ENCODE measurements around the gene PLIN4. TPM values are rescaled to one million over a fixed set of nuclear protein-coding genes. Genes with fewer than 3 reads are reported as not detected.

The PLIN4 gene
- total RNA-seq, 2 donors from 2014 or later, result not detected

- Mint-ChIP-seq H3K4me1 (no peaks in the 10 kb centered on the region), H3K36me3 (ENCODE audit: low read depth) (no peaks in the 10 kb centered on the region), H3K4me3 (no peak overlapping the region), H3K27ac (no peak overlapping the region), H3K27me3 (peaks cover 8% of the 10 kb centered on the region)
- no peaks in the 10 kb centered on the region for H3K9me3 ChIP-seq (ENCODE audit: control insufficient read depth, low read length, poor library complexity, severe bottlenecking)
- DNase-seq (no peak), ATAC-seq (no peak)
These were observed 7.3 kb upstream of the PLIN4 start for GRCh38 chr19:4525563-4526002.

DNA sequence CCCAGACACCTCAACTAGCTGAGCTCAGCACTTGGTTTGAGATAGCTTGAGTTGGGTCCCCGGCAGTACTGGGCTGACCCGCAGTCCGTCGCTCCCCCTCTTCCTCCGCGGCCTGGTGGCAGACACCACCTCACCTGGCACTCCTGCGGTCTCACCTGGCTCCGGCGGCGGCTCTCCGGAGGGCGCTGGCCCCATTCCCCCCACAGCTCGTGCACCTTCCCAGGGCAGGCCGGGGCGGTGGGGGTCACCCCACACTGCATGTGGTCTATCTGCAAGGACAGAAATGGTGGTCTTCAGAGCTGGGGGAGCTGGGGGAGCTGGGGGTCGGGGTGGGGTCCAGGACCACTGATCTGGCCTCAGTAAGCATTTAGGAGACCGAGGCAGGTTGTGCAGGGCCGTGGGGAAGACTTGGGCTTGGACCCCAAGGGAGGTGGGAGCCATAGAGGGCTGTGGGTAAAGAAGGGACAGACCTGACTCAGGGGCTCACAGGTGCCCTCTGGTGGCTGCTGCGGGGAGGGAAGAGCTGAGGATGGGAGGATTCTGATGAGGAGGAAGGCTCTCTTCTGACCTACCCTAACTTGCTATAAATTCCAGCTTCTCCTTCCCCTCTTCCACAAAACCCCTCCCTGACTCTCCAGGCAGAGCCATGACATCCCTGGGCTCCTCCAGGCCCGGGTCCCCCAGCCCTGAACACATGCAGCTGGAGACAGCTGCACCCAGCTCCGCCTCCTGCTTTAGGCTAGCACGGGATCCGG, 6.7 kb upstream of the PLIN4 start:
- DNase-seq (peak; percentile 40 to 64 (median 44)), ATAC-seq (peak; percentile 71)
- Mint-ChIP-seq H3K27ac (no peak overlapping the region), H3K36me3 (ENCODE audit: low read depth) (no peaks in the 10 kb centered on the region), H3K4me1 (no peaks in the 10 kb centered on the region), H3K4me3 (no peak overlapping the region), H3K27me3 (peaks cover 8% of the 10 kb centered on the region)
- H3K9me3 ChIP-seq (ENCODE audit: control insufficient read depth, low read length, poor library complexity, severe bottlenecking), result no peaks in the 10 kb centered on the region

GRCh38 chr19:4523306-4524110, 5.2 kb upstream of the PLIN4 start:
- DNase-seq (no peak), ATAC-seq (no peak)
- no peak overlapping the region for H3K4me3 Mint-ChIP-seq
- H3K9me3 ChIP-seq (ENCODE audit: control insufficient read depth, low read length, poor library complexity, severe bottlenecking), result no peaks in the 10 kb centered on the region
- no peak overlapping the region for H3K27ac Mint-ChIP-seq
- no peaks in the 10 kb centered on the region for H3K36me3 Mint-ChIP-seq (ENCODE audit: low read depth)
- no peaks in the 10 kb centered on the region for H3K4me1 Mint-ChIP-seq
- H3K27me3 Mint-ChIP-seq, result peaks cover 8% of the 10 kb centered on the region

DNA sequence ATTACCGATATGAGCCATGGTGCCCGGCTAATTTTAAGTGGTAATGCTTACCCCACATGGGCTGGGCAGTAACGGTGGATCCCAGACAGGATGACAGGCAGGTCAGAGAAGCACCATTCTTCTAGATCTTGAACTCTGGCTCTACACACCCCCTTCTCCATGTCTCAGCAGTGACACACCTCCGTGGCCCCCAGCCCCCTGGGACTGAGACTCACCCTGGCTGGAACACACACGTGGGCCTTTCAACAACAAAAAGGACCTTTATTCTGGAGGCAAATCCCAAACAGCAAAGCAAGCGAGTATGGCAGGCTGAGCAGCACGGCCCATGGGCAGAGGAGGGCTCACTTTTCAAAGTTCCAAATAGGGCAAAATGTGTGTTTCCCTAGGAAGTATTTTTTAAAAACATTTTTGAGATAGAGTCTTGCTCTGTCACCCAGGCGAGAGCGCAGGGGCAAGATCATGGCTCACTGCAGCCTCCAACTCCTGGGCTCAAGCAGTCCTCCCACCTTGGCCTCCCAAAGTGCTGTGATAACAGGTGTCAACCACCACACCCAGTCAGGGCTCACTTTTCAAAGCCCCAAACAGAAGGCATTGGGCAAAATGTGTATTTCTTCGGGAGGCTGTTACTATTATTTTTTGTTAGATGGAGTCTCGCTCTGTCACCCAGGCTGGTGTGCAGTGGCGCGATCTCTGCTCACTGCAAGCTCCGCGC, 4.2 kb upstream of the PLIN4 start:
- ATAC-seq (no peak), DNase-seq (no peak)
- Mint-ChIP-seq H3K27ac (no peak overlapping the region), H3K27me3 (peaks cover 8% of the 10 kb centered on the region), H3K36me3 (ENCODE audit: low read depth) (no peaks in the 10 kb centered on the region), H3K4me3 (no peak overlapping the region), H3K4me1 (no peaks in the 10 kb centered on the region)
- H3K9me3 ChIP-seq (ENCODE audit: control insufficient read depth, low read length, poor library complexity, severe bottlenecking), result no peaks in the 10 kb centered on the region

DNA sequence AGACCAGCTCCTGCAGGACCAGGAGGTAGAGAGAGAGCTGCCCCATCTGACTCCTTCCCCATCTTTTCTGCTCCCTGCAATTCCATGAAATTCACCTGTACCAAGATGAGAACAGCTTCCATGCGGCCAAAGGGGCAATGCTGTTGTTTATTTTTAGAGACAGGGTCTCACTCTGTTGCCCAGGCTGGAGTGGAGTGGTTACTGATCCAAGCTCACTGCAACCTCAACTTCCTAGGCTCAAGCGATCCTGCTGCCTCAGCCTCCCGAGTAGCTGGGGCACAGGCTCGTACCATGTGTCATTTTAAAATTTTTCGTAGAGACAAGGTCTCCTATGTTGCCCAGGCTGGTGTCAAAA, 3.6 kb upstream of the PLIN4 start:
- Mint-ChIP-seq H3K4me1 (no peaks in the 10 kb centered on the region), H3K4me3 (no peak overlapping the region), H3K27ac (no peak overlapping the region), H3K36me3 (ENCODE audit: low read depth) (no peaks in the 10 kb centered on the region), H3K27me3 (peaks cover 8% of the 10 kb centered on the region)
- H3K9me3 ChIP-seq (ENCODE audit: control insufficient read depth, low read length, poor library complexity, severe bottlenecking), result no peaks in the 10 kb centered on the region
- DNase-seq (no peak), ATAC-seq (no peak)

GRCh38 chr19:4521170-4521887, 3.0 kb upstream of the PLIN4 start:
- no peaks in the 10 kb centered on the region for H3K9me3 ChIP-seq (ENCODE audit: control insufficient read depth, low read length, poor library complexity, severe bottlenecking)
- H3K4me1 Mint-ChIP-seq, result no peaks in the 10 kb centered on the region
- ATAC-seq (no peak), DNase-seq (no peak)
- H3K27me3 Mint-ChIP-seq, result peaks cover 8% of the 10 kb centered on the region
- no peak overlapping the region for H3K4me3 Mint-ChIP-seq
- H3K36me3 Mint-ChIP-seq (ENCODE audit: low read depth), result no peaks in the 10 kb centered on the region
- no peak overlapping the region for H3K27ac Mint-ChIP-seq

DNA sequence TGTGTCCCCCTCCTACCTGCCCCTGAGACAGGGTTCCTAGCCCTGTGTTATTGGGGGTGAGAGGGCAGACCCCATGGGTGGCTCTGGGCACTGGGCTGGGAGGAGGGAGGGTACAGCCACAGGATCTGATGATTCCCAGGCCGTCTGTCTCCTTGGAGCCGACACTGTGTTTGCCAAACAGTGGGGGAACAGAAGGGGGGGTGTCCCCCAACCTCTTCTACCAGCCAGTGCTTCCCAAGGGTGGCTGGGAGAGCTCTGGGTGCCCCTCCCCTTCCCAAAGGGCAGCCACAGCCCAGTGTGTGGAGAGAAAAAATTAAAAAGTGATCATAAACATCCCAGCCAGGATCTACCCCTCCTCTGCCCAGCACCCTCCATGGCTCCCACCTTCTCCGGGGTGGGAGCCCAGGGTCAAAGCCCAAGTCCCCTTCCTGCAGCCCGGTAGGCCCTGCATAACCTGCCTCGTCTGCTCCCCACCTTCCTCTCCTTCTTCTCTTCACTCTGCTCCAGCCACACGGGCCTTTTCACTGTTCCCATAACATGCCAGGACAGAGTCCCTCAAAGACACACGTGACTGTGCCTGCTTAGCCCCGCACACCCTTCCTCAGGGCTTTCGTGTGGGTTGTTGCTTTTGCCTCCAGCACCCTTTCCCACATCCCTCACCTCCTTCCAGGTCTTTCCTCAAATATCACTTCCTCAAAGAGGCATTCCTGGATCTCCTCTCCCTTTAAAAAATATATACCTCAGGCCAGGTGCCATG, 1.4 kb upstream of the PLIN4 start:
- DNase-seq (no peak), ATAC-seq (no peak)
- H3K27me3 Mint-ChIP-seq, result peaks cover 8% of the 10 kb centered on the region
- no peaks in the 10 kb centered on the region for H3K4me1 Mint-ChIP-seq
- no peaks in the 10 kb centered on the region for H3K9me3 ChIP-seq (ENCODE audit: control insufficient read depth, low read length, poor library complexity, severe bottlenecking)
- H3K4me3 Mint-ChIP-seq, result no peak overlapping the region
- no peak overlapping the region for H3K27ac Mint-ChIP-seq
- H3K36me3 Mint-ChIP-seq (ENCODE audit: low read depth), result no peaks in the 10 kb centered on the region

GRCh38 chr19:4519172-4519496, 848 bp upstream of the PLIN4 start:
- no peak overlapping the region for H3K4me3 Mint-ChIP-seq
- H3K27ac Mint-ChIP-seq, result no peak overlapping the region
- H3K36me3 Mint-ChIP-seq (ENCODE audit: low read depth), result no peaks in the 10 kb centered on the region
- peaks cover 8% of the 10 kb centered on the region for H3K27me3 Mint-ChIP-seq
- H3K9me3 ChIP-seq (ENCODE audit: control insufficient read depth, low read length, poor library complexity, severe bottlenecking), result no peaks in the 10 kb centered on the region
- DNase-seq (no peak), ATAC-seq (no peak)
- no peaks in the 10 kb centered on the region for H3K4me1 Mint-ChIP-seq

DNA sequence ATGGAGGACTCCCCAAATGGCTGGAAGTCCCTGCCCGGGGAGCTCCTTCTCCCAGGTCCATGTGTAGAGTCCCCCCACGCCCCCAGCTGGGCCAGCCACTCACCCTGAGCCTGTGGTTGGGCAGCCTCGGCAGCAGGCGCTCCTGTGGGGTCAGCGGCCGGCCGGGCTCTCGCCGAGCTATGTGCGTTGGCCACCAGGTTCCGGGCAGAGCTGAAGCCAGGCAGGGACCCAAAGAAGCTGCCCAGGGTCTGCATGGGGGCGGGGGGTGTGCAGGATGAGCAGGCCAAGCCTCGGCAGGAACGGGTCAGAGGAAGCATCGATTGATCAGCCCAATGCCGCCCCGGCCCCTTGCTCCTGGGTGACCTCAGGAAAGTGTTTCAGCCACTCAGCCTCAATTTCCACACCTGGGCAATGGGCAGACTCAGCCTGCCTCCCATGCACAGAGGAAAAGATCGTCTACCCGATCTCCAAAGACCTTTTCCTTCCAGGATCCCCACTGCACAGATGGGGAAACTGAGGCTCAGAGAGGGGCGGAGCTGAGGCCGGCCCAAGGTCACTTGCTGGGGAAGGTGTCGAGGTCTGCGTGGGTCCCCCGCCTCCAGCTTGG, 732 bp downstream of the PLIN4 start:
- Mint-ChIP-seq H3K4me3 (no peak overlapping the region), H3K36me3 (ENCODE audit: low read depth) (no peaks in the 10 kb centered on the region), H3K27me3 (peaks cover 8% of the 10 kb centered on the region), H3K27ac (no peak overlapping the region), H3K4me1 (no peaks in the 10 kb centered on the region)
- no peak for ATAC-seq
- H3K9me3 ChIP-seq (ENCODE audit: control insufficient read depth, low read length, poor library complexity, severe bottlenecking), result no peaks in the 10 kb centered on the region
- no peak for DNase-seq

GRCh38 chr19:4516939-4517300, 1.4 kb downstream of the PLIN4 start:
- ATAC-seq (no peak), DNase-seq (no peak)
- H3K9me3 ChIP-seq (ENCODE audit: control insufficient read depth, low read length, poor library complexity, severe bottlenecking), result no peaks in the 10 kb centered on the region
- no peaks in the 10 kb centered on the region for H3K36me3 Mint-ChIP-seq (ENCODE audit: low read depth)
- no peaks in the 10 kb centered on the region for H3K4me1 Mint-ChIP-seq
- no peak overlapping the region for H3K27ac Mint-ChIP-seq
- no peak overlapping the region for H3K4me3 Mint-ChIP-seq
- peaks cover 8% of the 10 kb centered on the region for H3K27me3 Mint-ChIP-seq

GRCh38 chr19:4516199-4516938, 1.9 kb downstream of the PLIN4 start:
- Mint-ChIP-seq H3K36me3 (ENCODE audit: low read depth) (no peaks in the 10 kb centered on the region), H3K4me3 (no peak overlapping the region), H3K4me1 (no peaks in the 10 kb centered on the region), H3K27me3 (peaks cover 5% of the 10 kb centered on the region), H3K27ac (no peak overlapping the region)
- no peaks in the 10 kb centered on the region for H3K9me3 ChIP-seq (ENCODE audit: control insufficient read depth, low read length, poor library complexity, severe bottlenecking)
- no peak for DNase-seq
- no peak for ATAC-seq

GRCh38 chr19:4515732-4516131, 2.6 kb downstream of the PLIN4 start:
- no peaks in the 10 kb centered on the region for H3K27me3 Mint-ChIP-seq
- DNase-seq (no peak), ATAC-seq (no peak)
- H3K27ac Mint-ChIP-seq, result no peak overlapping the region
- H3K36me3 Mint-ChIP-seq (ENCODE audit: low read depth), result no peaks in the 10 kb centered on the region
- no peaks in the 10 kb centered on the region for H3K4me1 Mint-ChIP-seq
- no peak overlapping the region for H3K4me3 Mint-ChIP-seq
- no peaks in the 10 kb centered on the region for H3K9me3 ChIP-seq (ENCODE audit: control insufficient read depth, low read length, poor library complexity, severe bottlenecking)

Data from T-helper 17 cell (primary cell).